ENCODE results near the gene RIOK1.
"Not testable (repeated sequence)": the region's sequence is repeated elsewhere in the genome, so short reads cannot be mapped to it uniquely, and the experiment has no call there.

Gene RIOK1

GRCh38 chr6:7441048-7441775 is 51.6 kb downstream of the RIOK1 start:
- no peak for DNase-seq (ENCODE audit: low spot score)

- no peak for DNase-seq (ENCODE audit: low spot score)
Measured at GRCh38 chr6:7442467-7442866, 52.9 kb downstream of the RIOK1 start.

DNA sequence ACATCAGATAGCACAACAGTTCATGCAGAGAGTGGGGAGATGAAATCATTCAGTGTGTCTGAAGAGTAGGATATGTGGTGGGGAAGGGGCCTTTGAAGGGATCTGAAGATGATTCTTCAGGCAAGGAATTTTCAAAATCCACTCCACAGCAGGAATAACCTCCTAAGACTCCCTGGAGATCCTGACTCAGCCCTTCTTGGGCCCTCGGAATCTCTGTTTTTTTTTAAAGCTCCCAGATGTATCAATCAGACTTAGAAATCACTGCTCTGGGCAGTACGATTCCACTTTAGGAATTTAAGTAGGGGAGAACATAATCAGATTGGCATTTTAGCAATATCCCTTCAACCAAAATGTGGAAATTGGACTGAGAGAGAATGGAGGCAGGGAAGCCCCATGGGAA is 55.5 kb downstream of the RIOK1 start:
- peak; percentile 68 for DNase-seq (ENCODE audit: low spot score)

GRCh38 chr6:7445885-7446461 is 56.4 kb downstream of the RIOK1 start:
- DNase-seq (ENCODE audit: low spot score): no peak

GRCh38 chr6:7446619-7447325 is 57.2 kb downstream of the RIOK1 start:
- no peak for DNase-seq (ENCODE audit: low spot score)

- DNase-seq (ENCODE audit: low spot score): no peak
Measured at GRCh38 chr6:7448232-7448631, 58.6 kb downstream of the RIOK1 start.

DNA sequence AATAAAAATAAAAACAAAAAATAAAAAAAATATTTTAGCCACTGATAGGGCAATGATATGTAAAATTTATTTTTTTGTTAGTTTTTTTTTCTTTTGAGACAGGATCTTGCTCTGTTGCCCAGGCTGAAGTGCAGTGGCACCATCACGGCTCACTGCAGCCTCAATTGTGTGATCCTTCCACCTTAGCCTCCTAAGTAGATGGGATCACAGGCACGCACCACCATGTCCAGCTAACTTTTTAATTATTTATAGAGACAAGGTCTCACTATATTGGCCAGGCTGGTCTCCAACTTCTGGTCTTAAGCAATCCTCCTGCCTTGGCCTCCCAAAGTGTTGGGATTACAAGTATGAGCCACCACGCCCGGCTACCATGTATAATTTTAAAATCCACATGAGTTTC is 59.4 kb downstream of the RIOK1 start:
- no peak for DNase-seq (ENCODE audit: low spot score)

DNA sequence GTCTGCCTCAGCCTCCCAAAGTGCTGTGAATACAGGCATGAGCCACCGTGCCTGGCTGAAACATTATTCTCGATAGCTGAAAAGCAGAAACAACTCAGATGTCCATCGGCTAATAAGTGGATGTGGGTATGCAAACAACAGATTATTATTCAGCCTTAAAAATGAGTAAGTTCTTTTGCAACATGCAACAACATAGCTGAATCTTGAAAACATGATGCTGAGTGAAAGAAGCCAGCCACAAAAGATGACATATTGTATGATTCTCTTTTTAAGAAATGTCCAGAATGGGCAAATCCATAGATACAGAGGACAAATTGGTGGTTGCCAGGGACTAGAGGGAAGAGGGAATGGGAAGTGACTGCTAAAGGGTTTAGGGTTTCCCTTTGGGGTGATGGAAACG is 61.7 kb downstream of the RIOK1 start:
- no peak for DNase-seq (ENCODE audit: low spot score)

- DNase-seq (ENCODE audit: low spot score): no peak
Measured at GRCh38 chr6:7452898-7453297, 63.3 kb downstream of the RIOK1 start.

GRCh38 chr6:7454696-7455358 is 65.2 kb downstream of the RIOK1 start:
- DNase-seq (ENCODE audit: low spot score): no peak

GRCh38 chr6:7456302-7456701 is 66.7 kb downstream of the RIOK1 start:
- DNase-seq (ENCODE audit: low spot score): not testable (repeated sequence)

- peak; percentile 45 for DNase-seq (ENCODE audit: low spot score)
Measured at GRCh38 chr6:7461416-7461815, 71.8 kb downstream of the RIOK1 start.

- DNase-seq (ENCODE audit: low spot score): no peak
Measured at GRCh38 chr6:7463785-7464184, 74.2 kb downstream of the RIOK1 start.

- no peak for DNase-seq (ENCODE audit: low spot score)
Measured at GRCh38 chr6:7467007-7467897, 77.6 kb downstream of the RIOK1 start.

All from AG08395 (cell line).